Measurements from ENCODE around the gene UNG.

GRCh38 chr12:109124878-109125648 is 27.7 kb downstream of the UNG start:
- TF ChIP-seq, protein P1, sequence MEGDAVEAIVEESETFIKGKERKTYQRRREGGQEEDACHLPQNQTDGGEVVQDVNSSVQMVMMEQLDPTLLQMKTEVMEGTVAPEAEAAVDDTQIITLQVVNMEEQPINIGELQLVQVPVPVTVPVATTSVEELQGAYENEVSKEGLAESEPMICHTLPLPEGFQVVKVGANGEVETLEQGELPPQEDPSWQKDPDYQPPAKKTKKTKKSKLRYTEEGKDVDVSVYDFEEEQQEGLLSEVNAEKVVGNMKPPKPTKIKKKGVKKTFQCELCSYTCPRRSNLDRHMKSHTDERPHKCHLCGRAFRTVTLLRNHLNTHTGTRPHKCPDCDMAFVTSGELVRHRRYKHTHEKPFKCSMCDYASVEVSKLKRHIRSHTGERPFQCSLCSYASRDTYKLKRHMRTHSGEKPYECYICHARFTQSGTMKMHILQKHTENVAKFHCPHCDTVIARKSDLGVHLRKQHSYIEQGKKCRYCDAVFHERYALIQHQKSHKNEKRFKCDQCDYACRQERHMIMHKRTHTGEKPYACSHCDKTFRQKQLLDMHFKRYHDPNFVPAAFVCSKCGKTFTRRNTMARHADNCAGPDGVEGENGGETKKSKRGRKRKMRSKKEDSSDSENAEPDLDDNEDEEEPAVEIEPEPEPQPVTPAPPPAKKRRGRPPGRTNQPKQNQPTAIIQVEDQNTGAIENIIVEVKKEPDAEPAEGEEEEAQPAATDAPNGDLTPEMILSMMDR (IDR thresholded peaks at IDR 0.05): no peak
- TF ChIP-seq POLR2AphosphoS5 (IDR thresholded peaks at IDR 0.05): no peak
